Activated CD8-positive, alpha-beta T cell treated with anti-CD3 and anti-CD28 coated beads, Interleukin-2, amount 10 ng/mL, durations not matched to agents 7 days and 5 days (primary cell): ENCODE results near the gene PTPRA. TPM values are rescaled to one million over a fixed set of nuclear protein-coding genes. Genes with fewer than 3 reads are reported as not detected.

Experiments used
- ATAC-seq: fragments of 150-1000 bp; cut with Tn5 transposase; one replicate; pipeline ENCODE4 v1.10.0; 2021; ENCODE audit warnings: moderate library complexity
- CTCF ChIA-PET: fragments of 350-600 bp; sonication (Branson Sonifier 250); formaldehyde crosslinking; loops from one replicate; lab custom pipeline; 2021; ENCODE audit warnings: antibody characterized with exemption; lab: Charles Lee
- POLR2A ChIA-PET: fragments of 350-600 bp; sonication (Branson Sonifier 250); formaldehyde crosslinking; loops from one replicate; lab custom pipeline; 2021; ENCODE audit warnings: antibody characterized with exemption; lab: Charles Lee
- DNase-seq: peaks from one replicate; pipeline ENCODE4 v3.0.0-alpha.2; 2020
- H3K27ac Mint-ChIP-seq: one replicate; pipeline ENCODE4 v1.8.0; 2021; ENCODE audit warnings: mild to moderate bottlenecking, mixed read lengths
- H3K27me3 Mint-ChIP-seq: one replicate; pipeline ENCODE4 v1.8.0; 2021; ENCODE audit warnings: low read depth, mixed read lengths
- H3K36me3 Mint-ChIP-seq: one replicate; pipeline ENCODE4 v1.8.0; 2021; ENCODE audit warnings: low read depth, mixed read lengths
- H3K4me1 Mint-ChIP-seq: one replicate; pipeline ENCODE4 v1.8.0; 2021; ENCODE audit warnings: low read depth, mixed read lengths
- H3K4me3 Mint-ChIP-seq: one replicate; pipeline ENCODE4 v1.8.0; 2021; ENCODE audit warnings: mild to moderate bottlenecking, mixed read lengths
- H3K9me3 Mint-ChIP-seq: one replicate; pipeline ENCODE4 v1.8.0; 2022; ENCODE audit warnings: mixed read lengths; ENCODE audit not compliant: insufficient read depth
- total RNA-seq, 2 experiments: library from RNA; stranded (reverse); gene quantifications; one replicate each; pipeline ENCODE4 v1.2.3, GENCODE V29; 2021

PTPRA gene
- total RNA-seq, 2 experiments from 2014 or later, result 58.5 to 60.9 TPM

DNA sequence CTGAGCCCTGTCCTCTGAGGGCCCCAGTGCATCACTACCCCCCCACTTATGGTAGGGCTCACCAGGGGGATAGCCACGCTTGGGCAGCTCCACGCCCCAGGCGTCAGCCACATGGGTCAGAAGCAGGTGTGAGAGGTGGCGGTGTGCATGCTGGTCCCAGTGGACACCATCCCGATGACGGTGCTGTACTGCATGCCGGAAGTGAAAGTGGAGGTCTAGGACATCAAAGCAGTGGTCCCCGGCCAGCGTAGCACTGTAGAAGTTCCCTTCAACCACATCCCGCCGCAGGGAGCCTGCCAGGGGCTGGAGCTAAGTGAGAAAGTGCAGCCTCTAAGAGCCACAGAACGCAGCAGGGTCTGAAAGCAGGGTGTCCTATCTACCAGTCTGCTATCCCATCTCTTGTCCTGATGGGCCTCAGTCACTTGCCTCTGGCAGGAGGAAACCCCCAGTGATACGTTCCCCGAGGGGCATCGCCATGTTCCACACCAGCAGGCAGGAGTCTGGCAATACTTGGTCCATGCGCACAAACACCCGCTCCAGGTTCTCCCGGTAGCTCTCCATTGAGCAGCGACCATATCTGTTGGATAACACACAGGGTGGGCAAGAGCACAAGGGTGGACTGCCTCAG is 35.0 kb upstream of the PTPRA start:
- ATAC-seq, result no peak
- no peaks in the 10 kb centered on the region for H3K9me3 Mint-ChIP-seq
- H3K4me3 Mint-ChIP-seq, result no peak overlapping the region
- peaks cover 6% of the 10 kb centered on the region for H3K36me3 Mint-ChIP-seq
- H3K27me3 Mint-ChIP-seq, result peaks cover 2% of the 10 kb centered on the region
- no peak for DNase-seq
- peaks cover 10% of the 10 kb centered on the region for H3K4me1 Mint-ChIP-seq
- H3K27ac Mint-ChIP-seq, result peak overlapping the region; percentile 36
- POLR2A ChIA-PET, result interaction anchor here (1.8 kb wide), 1 partner anchor 35 kb away, joined by 4 read pairs; the partner anchor contains the start of gene PTPRA
- CTCF ChIA-PET, result interaction anchor here (0.8 kb wide), 1 partner anchor 150 kb away, joined by 3 read pairs; no protein-coding TSS in a partner anchor

DNA sequence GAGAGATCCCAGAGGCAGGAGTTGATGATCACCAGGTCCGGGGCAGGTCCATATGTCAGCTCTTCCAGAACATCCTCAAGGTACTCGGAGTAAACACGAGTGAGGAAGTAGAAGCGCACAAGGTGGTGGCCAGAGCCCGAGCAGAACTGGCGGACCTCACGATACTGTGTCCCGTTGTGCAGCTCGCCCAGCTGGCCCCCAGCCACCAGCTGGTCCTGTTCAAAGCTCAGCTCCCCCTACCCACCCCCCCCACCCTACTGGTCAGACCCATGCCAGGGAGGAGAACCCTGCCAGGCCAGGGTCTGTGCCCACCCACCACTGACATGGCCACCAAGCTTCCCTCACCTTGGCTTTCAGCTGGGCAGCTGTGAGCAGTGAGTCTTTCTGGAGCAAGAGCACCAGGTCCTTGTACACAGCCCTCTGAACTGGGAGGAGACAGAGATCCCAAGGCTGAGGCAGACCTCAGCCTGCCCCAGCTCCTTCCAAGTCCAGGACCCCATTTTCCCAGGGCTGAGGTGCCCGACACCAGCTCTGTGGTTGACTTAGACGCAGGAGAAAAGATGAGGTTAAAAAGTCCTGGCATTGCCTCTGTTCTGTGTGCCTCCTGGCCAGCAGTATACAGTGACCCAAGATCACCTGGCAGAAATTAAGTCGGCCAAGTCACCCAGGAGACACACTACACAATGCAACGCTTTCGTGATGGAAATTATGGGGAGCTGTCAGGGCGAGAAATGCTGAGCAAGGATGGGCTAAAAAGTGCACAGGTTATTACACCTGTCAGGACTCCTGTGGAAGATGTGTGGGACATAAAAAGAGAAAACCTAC is 34.2 kb upstream of the PTPRA start:
- ATAC-seq, result no peak
- CTCF ChIA-PET, result no interaction called here
- peaks cover 10% of the 10 kb centered on the region for H3K4me1 Mint-ChIP-seq
- POLR2A ChIA-PET, result interaction anchor here (0.5 to 2.6 kb wide), 8 partner anchors 13 to 151 kb away, joined by 3 to 9 read pairs (median 4); partner anchors contain the start of gene PTPRA
- H3K27me3 Mint-ChIP-seq, result peaks cover 2% of the 10 kb centered on the region
- H3K9me3 Mint-ChIP-seq, result no peaks in the 10 kb centered on the region
- H3K27ac Mint-ChIP-seq, result peak overlapping the region; percentile 88
- peak overlapping the region; percentile 69 for H3K4me3 Mint-ChIP-seq
- no peak for DNase-seq
- H3K36me3 Mint-ChIP-seq, result peaks cover 7% of the 10 kb centered on the region

- peak overlapping the region; percentile 88 for H3K27ac Mint-ChIP-seq
- CTCF ChIA-PET, result interaction anchor here (1.6 kb wide), 1 partner anchor 128 kb away, joined by 5 read pairs; no protein-coding TSS in a partner anchor
Measured at GRCh38 chr20:2839732-2840137, 33.5 kb upstream of the PTPRA start.

DNA sequence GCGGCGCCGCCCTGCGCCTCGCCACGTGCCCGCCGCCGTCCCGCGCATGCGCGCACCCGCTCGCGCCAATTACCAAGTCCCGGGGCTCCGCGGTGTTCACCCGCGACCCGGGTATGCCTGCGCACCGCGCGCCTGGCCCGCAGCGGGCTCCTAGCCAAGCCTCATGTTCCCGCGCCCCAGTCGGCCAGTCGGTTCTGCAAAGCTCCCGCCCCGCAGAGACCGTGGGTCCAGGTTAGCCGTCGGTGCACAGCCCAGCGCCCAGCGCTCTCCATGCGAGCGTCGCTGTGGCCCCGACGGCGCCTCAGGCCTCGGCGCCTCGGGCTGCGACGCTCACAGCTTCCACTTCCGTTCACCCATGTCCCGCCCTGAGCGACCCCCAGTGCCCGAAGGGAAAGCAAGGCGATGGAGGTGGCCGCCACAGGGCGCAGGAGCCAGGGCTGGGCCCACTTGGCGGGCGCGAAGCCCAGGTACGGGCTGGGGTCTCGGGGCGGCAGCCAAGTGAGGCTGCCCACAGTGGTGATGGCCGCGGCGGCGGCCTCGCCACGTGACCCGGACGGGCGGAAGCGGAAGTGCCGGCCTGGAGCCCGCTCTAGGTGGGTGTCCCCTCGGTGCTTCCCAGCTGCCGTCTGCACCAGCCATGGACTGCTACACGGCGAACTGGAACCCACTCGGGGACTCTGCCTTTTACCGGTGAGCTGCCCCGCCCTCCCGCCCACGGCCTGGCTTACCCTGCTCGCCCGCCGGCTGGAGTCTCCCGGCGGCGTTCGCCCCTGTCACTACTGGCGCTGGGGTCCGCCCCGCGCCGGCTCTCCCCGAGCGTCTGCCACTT is 32.9 kb upstream of the PTPRA start, which contains the start of the genes PCED1A and VPS16:
PCED1A (minus strand) TSS at position 518 of the 829 bp plus-strand sequence. CDS start 743 bp downstream, outside the sequence.
VPS16 (plus strand) TSS at position 608 of the 829 bp plus-strand sequence; CDS start at position 638, 30 bp downstream.
- H3K27ac Mint-ChIP-seq, result peak within 1 kb of the TSS; percentile 88
- POLR2A ChIA-PET, result interaction anchor here (0.5 to 2.6 kb wide), 12 partner anchors 8 to 205 kb away, joined by 3 to 9 read pairs (median 3); partner anchors contain the start of genes CPXM1 and PTPRA
- H3K4me1 Mint-ChIP-seq, result peaks cover 18% of the 10 kb centered on the region
- peak within 1 kb of the TSS; percentile 83 for H3K4me3 Mint-ChIP-seq
- DNase-seq (peak; percentile 90), ATAC-seq (peak; percentile 98)
- H3K36me3 Mint-ChIP-seq, result peaks cover 13% of the 10 kb centered on the region
- CTCF ChIA-PET, result interaction anchor here (1.6 kb wide), 1 partner anchor 128 kb away, joined by 5 read pairs; no protein-coding TSS in a partner anchor
- peaks cover 2% of the 10 kb centered on the region for H3K27me3 Mint-ChIP-seq
- H3K9me3 Mint-ChIP-seq, result no peaks in the 10 kb centered on the region

More at GRCh38 chr20:2839732-2840137, 33.5 kb upstream of the PTPRA start:
- H3K4me1 Mint-ChIP-seq, result peaks cover 13% of the 10 kb centered on the region
- DNase-seq (no peak), ATAC-seq (no peak)
- POLR2A ChIA-PET, result interaction anchor here (0.5 to 2.6 kb wide), 9 partner anchors 9 to 188 kb away, joined by 3 to 9 read pairs (median 4); partner anchors contain the start of gene PTPRA
- H3K27me3 Mint-ChIP-seq, result peaks cover 2% of the 10 kb centered on the region
- H3K4me3 Mint-ChIP-seq, result peak overlapping the region; percentile 69
- peaks cover 10% of the 10 kb centered on the region for H3K36me3 Mint-ChIP-seq
- H3K9me3 Mint-ChIP-seq, result no peaks in the 10 kb centered on the region

DNA sequence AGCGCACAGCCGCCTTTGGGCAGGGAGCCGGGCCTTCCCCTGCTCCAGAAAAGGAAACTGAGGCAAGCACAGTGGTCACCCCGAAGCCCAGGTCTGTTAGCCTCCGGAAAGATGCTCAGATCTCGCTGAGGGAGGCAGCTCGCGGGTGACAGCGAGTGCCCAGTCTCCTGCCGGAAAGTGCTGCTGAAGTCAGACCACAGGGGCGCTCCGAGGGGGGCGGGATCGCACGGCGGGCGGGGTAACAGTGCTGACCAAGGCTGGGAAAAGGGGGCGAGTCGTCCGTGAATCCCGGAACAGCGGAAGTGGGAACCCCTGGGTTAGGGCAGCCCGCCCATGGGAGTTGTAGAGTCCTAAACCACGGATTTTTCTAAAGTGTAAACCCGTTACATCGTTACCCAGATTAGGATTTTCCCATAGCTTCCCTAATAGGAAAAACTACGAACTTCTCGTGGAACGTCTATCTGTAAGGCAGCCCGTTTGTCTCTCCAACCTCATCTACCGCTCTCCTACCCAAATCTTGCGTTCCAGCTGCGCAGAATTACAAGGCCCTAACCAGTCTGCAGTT is 32.2 kb upstream of the PTPRA start:
- CTCF ChIA-PET, result interaction anchor here (1.6 kb wide), 1 partner anchor 129 kb away, joined by 5 read pairs; no protein-coding TSS in a partner anchor
- H3K4me3 Mint-ChIP-seq, result peak overlapping the region; percentile 83
- peaks cover 13% of the 10 kb centered on the region for H3K36me3 Mint-ChIP-seq
- ATAC-seq (peak; percentile 52), DNase-seq (peak; percentile 57)
- POLR2A ChIA-PET, result interaction anchor here (0.7 to 2.6 kb wide), 9 partner anchors 8 to 204 kb away, joined by 3 to 9 read pairs (median 3); partner anchors contain the start of genes CPXM1 and PTPRA
- peak overlapping the region; percentile 65 for H3K27ac Mint-ChIP-seq
- peaks cover 22% of the 10 kb centered on the region for H3K4me1 Mint-ChIP-seq
- peaks cover 2% of the 10 kb centered on the region for H3K27me3 Mint-ChIP-seq
- H3K9me3 Mint-ChIP-seq, result no peaks in the 10 kb centered on the region

DNA sequence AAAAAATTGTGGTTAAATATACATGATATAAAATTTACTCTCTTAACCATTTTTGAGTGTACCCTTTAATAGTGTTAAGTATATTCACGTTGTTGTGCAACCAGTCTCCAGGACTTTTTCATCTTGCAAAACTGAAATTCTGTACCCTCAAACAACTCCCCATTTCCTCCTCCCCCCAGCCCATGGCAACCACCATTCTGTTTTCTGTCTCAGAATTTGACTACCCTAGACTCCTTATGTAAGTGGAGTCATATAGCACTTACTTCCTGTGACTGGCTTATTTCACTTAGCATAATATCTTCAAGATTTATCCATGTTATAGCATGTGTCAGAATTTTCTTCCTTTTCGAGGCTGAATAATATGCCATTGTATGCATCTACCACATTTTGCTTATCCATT is 27.7 kb upstream of the PTPRA start:
- Mint-ChIP-seq H3K9me3 (no peaks in the 10 kb centered on the region), H3K4me3 (no peak overlapping the region), H3K27me3 (no peaks in the 10 kb centered on the region), H3K4me1 (peaks cover 26% of the 10 kb centered on the region), H3K27ac (peak overlapping the region; percentile 30), H3K36me3 (peaks cover 14% of the 10 kb centered on the region)
- no peak for DNase-seq
- ATAC-seq, result no peak
- CTCF ChIA-PET, result no interaction called here
- POLR2A ChIA-PET, result no interaction called here

- Mint-ChIP-seq H3K4me3 (no peak overlapping the region), H3K27me3 (no peaks in the 10 kb centered on the region), H3K36me3 (peaks cover 14% of the 10 kb centered on the region), H3K4me1 (peaks cover 25% of the 10 kb centered on the region), H3K9me3 (no peaks in the 10 kb centered on the region), H3K27ac (no peak overlapping the region)
- ATAC-seq (no peak), DNase-seq (no peak)
- ChIA-PET CTCF (no interaction called here), POLR2A (no interaction called here)
Measured at GRCh38 chr20:2846698-2847097, 26.6 kb upstream of the PTPRA start.

- H3K4me1 Mint-ChIP-seq, result peaks cover 36% of the 10 kb centered on the region
- DNase-seq (no peak), ATAC-seq (no peak)
- H3K4me3 Mint-ChIP-seq, result no peak overlapping the region
- peaks cover 14% of the 10 kb centered on the region for H3K36me3 Mint-ChIP-seq
- no peaks in the 10 kb centered on the region for H3K27me3 Mint-ChIP-seq
- ChIA-PET CTCF (no interaction called here), POLR2A (no interaction called here)
- no peaks in the 10 kb centered on the region for H3K9me3 Mint-ChIP-seq
- no peak overlapping the region for H3K27ac Mint-ChIP-seq
Measured at GRCh38 chr20:2847802-2848201, 25.5 kb upstream of the PTPRA start.

DNA sequence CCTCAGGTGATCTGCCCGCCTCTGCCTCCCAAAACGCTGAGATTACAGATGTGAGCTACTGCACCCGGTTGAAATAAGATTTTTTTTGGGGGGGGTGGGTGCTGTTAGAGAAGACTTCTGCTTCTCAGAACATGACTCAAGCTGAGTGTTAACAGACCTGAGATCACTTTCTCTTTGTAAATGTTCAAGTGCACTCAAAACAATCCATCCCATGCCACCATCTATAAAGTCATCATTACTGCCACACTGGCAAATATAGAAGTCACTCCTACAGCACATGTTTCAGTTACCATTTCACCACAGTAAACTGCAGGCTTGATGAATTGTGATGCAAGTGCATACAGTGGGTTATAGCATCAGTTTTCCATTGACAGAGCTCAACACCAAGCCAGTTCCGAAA is 23.8 kb upstream of the PTPRA start:
- CTCF ChIA-PET, result interaction anchor here (0.8 to 2.0 kb wide), 2 partner anchors 16 to 31 kb away, joined by 3 to 5 read pairs; no protein-coding TSS in a partner anchor
- POLR2A ChIA-PET, result interaction anchor here (1.2 kb wide), 1 partner anchor 9 kb away, joined by 4 read pairs; the partner anchor contains the start of genes PCED1A and VPS16
- Mint-ChIP-seq H3K27me3 (no peaks in the 10 kb centered on the region), H3K36me3 (peaks cover 10% of the 10 kb centered on the region), H3K4me3 (no peak overlapping the region), H3K9me3 (no peaks in the 10 kb centered on the region), H3K27ac (no peak overlapping the region), H3K4me1 (peaks cover 44% of the 10 kb centered on the region)
- DNase-seq, result no peak
- ATAC-seq, result no peak

DNA sequence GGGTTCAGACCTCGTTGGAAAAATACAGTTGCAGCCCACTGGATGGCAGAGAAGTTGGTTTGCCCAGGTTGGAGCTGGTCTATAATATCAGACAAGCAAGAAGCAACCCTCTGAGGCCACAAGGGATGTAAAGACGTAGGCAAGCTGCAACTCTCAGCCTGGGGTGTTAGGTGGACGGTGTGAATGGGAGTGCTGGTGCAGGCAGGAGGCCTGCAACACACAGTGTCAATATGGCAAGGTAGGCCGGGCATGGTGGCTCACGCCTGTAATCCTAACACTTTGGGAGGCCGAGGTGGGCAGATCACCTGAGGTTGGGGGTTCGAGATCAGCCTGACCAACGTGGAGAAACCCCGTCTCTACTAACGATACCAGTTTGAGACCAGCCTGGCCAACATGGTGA is 22.2 kb upstream of the PTPRA start:
- ATAC-seq, result no peak
- peaks cover 34% of the 10 kb centered on the region for H3K4me1 Mint-ChIP-seq
- peak overlapping the region; percentile 6 for H3K27ac Mint-ChIP-seq
- H3K36me3 Mint-ChIP-seq, result peaks cover 5% of the 10 kb centered on the region
- no peaks in the 10 kb centered on the region for H3K27me3 Mint-ChIP-seq
- H3K4me3 Mint-ChIP-seq, result no peak overlapping the region
- CTCF ChIA-PET, result interaction anchor here (0.8 to 1.9 kb wide), 5 partner anchors 14 to 122 kb away, joined by 3 to 8 read pairs (median 5); no protein-coding TSS in a partner anchor
- DNase-seq, result no peak
- POLR2A ChIA-PET, result interaction anchor here (0.6 to 0.9 kb wide), 2 partner anchors 163 to 688 kb away, joined by 3 read pairs; no protein-coding TSS in a partner anchor
- no peaks in the 10 kb centered on the region for H3K9me3 Mint-ChIP-seq
